Naive thymus-derived CD8-positive, alpha-beta T cell (primary cell): ENCODE measurements around the gene WRAP73. TPM values are rescaled to one million over a fixed set of nuclear protein-coding genes. Genes with fewer than 3 reads are reported as not detected.
"Not testable (repeated sequence)": the region's sequence is repeated elsewhere in the genome, so short reads cannot be mapped to it uniquely, and the experiment has no call there.

Source experiments
- ATAC-seq, 2 donors: fragments of 150-1000 bp; cut with Tn5 transposase in 1 of 2; sonication (Bioruptor Pico), chemical (Tn5 transposase) in 1 of 2; 1 replicate in 1 of 2; 2 replicates in 1 of 2; pipeline ENCODE4 v1.10.0; 2021; ENCODE audit warnings: mild to moderate bottlenecking in 2 of 2, moderate library complexity in 2 of 2
- POLR2A ChIA-PET: fragments of 350-600 bp; sonication (Branson Sonifier 250); formaldehyde crosslinking; loops from one replicate; lab custom pipeline; 2021; ENCODE audit warnings: antibody characterized with exemption; lab: Charles Lee
- DNase-seq, 10 donors: peaks; one replicate each; pipeline versions ENCODE4 v3.0.0 to v3.0.0-alpha.2; 2020 to 2022
- H3K27ac Mint-ChIP-seq, 10 donors: one replicate each; pipeline ENCODE4 v1.8.0; 2020 to 2022; ENCODE audit warnings: mild to moderate bottlenecking in 10 of 10, mixed read lengths in 10 of 10, moderate library complexity in 4 of 10, inconsistent platforms in 1 of 10
- H3K27me3 Mint-ChIP-seq, 5 donors: one replicate each; pipeline ENCODE4 v1.8.0; 2021 to 2022; ENCODE audit warnings: mixed read lengths in 5 of 5
- H3K36me3 Mint-ChIP-seq, 3 donors: one replicate each; pipeline ENCODE4 v1.8.0; 2020 to 2022; ENCODE audit warnings: mixed read lengths in 3 of 3, mild to moderate bottlenecking in 2 of 3, inconsistent platforms in 1 of 3
- H3K4me1 Mint-ChIP-seq, 4 donors: one replicate each; pipeline ENCODE4 v1.8.0; 2021 to 2022; ENCODE audit warnings: mixed read lengths in 4 of 4
- H3K4me3 Mint-ChIP-seq, 10 donors: one replicate each; pipeline ENCODE4 v1.8.0; 2020 to 2022; ENCODE audit warnings: mild to moderate bottlenecking in 10 of 10, mixed read lengths in 10 of 10, moderate library complexity in 6 of 10, inconsistent platforms in 1 of 10
- H3K9me3 Mint-ChIP-seq, 9 donors: one replicate each; pipeline ENCODE4 v1.8.0; 2020 to 2022; ENCODE audit warnings: mixed read lengths in 9 of 9, mild to moderate bottlenecking in 3 of 9, inconsistent platforms in 1 of 9, moderate library complexity in 1 of 9
- polyA plus RNA-seq, 3 donors: library from polyadenylated mRNA; unstranded; fragments of 300-500 nt; fragmentation: Illumina TruSeq; gene quantifications; one replicate each; pipeline ENCODE4 v1.2.3, GENCODE V29; 2021
- total RNA-seq, 8 experiments: library from RNA in 2 of 8; stranded (reverse) in 2 of 8; gene quantifications; one replicate each; pipeline ENCODE4 v1.2.3 and lab custom pipeline; 2021 to 2026

Gene WRAP73
- total and polyA plus RNA-seq, 5 experiments from 2014 or later: 26.3 to 46.8 (median 32.1) TPM

DNA sequence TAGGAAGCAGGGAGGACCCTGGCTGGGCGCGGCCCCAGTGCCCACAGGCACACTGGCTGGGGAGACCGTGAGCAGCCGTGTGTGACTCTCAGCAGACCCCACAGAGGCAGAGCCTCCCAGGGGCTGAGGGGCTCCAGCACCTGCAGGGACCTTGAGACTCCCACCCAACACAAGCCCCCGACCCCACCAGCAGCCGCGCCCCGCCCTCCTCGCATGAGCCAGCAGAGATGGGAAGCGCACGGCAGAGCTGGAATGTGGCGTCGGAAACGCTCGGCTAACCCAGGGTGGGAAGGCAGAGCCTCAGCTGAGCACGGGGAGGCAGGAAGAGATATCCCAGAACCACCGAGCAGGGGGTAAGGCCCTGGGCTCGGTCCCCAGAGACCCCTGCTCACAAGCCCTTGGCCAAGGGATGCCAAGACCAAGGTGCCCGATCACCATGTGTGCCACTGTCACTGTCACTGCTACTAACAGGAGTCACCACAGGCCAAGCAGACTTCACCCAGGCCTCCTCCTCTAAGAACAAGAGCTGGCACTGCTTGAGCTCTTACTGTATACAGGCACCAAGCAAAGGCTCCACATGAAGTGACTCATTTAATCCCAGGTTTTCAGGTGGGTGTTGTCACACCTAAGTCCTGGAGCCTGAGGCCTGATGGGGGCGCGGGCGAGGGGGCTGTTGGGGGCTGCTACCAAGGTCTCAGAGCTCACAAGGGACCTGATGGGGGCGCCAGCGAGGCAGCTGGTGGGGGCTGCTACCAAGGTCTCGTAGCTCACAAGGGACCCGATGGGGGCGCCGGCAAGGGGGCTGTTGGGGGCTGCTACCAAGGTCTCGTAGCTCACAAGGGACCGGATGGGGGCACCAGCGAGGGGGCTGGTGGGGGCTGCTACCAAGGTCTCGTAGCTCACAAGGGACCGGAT is 58.7 kb downstream of the WRAP73 start:
- POLR2A ChIA-PET: interaction anchor here (0.6 to 1.0 kb wide), 3 partner anchors 17 to 29 kb away, joined by 3 to 4 read pairs (median 3); no protein-coding TSS in a partner anchor
- no peak overlapping the region for H3K4me3 Mint-ChIP-seq

DNA sequence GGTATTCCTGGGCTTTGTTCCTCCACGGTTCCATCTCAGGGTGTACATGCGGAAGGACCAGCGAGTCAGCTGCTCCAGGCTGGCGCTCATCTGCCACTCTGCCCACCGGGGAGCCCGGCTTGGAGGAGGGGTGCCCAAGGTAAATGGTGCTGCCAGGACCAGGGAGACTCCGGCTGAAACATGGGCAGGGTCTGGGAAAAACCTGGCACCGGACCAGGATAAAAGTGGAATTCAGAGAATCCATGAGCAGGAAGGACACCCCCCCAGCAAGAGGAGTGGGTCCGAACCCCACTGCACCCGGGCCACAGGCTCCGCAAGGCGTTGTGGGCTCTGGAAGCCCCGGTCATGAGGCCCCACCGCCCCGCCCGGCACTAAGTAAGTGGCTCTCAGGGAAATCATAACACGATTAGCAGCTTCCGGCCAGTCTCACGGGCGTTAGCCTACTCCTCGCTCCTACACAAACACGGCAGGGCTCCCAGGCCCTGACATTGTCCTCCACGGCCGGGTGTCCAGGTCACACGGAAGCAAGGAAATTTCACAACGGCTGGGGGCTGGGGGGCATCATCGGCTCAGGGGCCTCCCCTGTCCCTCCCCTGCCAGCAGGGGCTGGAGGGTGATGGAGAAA is 59.7 kb downstream of the WRAP73 start:
- H3K4me1 Mint-ChIP-seq: peaks cover 3 to 18% (median 8%) of the 10 kb centered on the region in 4 donors
- no peaks in the 10 kb centered on the region for H3K9me3 Mint-ChIP-seq
- DNase-seq (no peak), ATAC-seq (no peak)
- H3K27ac Mint-ChIP-seq: peak overlapping the region in 1 of 10 donors; percentile 59
- POLR2A ChIA-PET: no interaction called here
- H3K4me3 Mint-ChIP-seq: no peak overlapping the region
- H3K36me3 Mint-ChIP-seq: no peaks in the 10 kb centered on the region
- no peaks in the 10 kb centered on the region for H3K27me3 Mint-ChIP-seq

More for the DNA sequence above, 58.7 kb downstream of the WRAP73 start:
- DNase-seq: no peak
- Mint-ChIP-seq H3K27ac (peak overlapping the region in 2 of 10 donors; percentile 59 to 74), H3K27me3 (no peaks in the 10 kb centered on the region), H3K9me3 (no peaks in the 10 kb centered on the region), H3K4me1 (peaks cover 6 to 25% (median 11%) of the 10 kb centered on the region in 4 donors), H3K36me3 (no peaks in the 10 kb centered on the region)
- no peak for ATAC-seq

DNA sequence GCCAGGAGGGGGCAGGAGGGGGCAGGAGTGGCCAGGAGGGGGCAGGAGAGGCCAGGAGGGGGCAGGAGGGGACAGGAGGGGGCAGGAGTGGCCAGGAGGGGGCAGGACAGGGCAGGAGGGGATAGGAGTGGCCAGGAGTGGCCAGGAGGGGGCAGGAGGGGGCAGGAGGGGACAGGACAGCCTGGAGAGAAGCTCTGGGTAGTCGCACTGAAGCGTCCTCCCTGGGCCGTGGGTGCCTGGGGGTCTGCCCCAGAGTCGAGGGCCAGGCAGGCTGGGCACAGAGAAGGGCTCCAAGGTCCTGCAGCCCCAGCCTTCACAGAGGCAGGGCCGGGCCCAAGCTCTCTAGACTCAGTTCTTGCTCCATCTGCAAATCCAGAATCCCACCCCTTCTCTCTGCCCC is 61.5 kb downstream of the WRAP73 start:
- no peak for ATAC-seq
- H3K27me3 Mint-ChIP-seq: no peaks in the 10 kb centered on the region
- H3K4me3 Mint-ChIP-seq: no peak overlapping the region

DNA sequence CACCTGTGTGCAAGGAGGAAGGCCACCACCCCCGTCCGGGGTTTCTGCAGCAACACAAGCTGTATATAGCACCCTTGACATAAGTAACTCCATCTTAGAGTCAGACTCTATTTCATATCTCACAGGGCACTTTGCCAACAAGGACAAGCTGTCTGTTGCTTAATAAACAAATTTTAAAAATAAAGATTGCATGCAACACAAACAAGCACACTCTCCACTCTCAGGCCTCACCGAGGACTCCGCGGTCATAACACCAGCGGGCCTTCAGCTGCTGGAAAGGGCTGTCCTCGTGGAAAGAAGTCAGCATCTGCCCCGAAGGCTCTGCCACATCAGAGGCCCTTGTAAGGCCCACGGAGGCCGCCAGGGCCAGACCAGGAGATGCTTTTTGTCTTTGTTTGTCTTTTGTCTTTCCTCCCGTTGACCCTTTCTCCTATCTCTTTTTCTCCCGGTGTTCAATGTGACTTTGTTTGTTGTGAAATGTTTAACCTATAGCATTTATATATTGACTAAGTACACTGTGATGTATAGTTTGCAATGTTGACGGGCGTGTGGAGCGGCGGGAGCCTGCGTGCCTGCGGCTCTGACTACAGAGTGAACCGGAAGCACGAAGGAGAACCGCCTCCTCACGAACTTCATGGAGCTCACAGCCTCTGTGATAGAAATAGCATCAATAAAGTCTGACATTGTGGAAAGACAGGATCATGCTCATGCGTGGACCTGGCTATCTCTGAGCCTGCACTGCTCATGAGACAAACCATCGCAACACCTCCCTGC is 62.7 kb downstream of the WRAP73 start:
- Mint-ChIP-seq H3K27me3 (no peaks in the 10 kb centered on the region), H3K27ac (peak overlapping the region in 1 of 10 donors; percentile 48), H3K36me3 (no peaks in the 10 kb centered on the region), H3K4me1 (peaks cover 0 to 11% (median 4%) of the 10 kb centered on the region in 4 donors), H3K9me3 (no peaks in the 10 kb centered on the region), H3K4me3 (no peak overlapping the region)
- DNase-seq (no peak), ATAC-seq (no peak)
- POLR2A ChIA-PET: no interaction called here

More for the DNA sequence above, 61.5 kb downstream of the WRAP73 start:
- Mint-ChIP-seq H3K4me1 (peaks cover 0 to 11% (median 5%) of the 10 kb centered on the region in 4 donors), H3K36me3 (no peaks in the 10 kb centered on the region), H3K27ac (peak overlapping the region in 1 of 10 donors; percentile 86), H3K9me3 (no peaks in the 10 kb centered on the region)
- no peak for DNase-seq
- POLR2A ChIA-PET: interaction anchor here (1.2 kb wide), 1 partner anchor 35 kb away, joined by 3 read pairs; no protein-coding TSS in a partner anchor

DNA sequence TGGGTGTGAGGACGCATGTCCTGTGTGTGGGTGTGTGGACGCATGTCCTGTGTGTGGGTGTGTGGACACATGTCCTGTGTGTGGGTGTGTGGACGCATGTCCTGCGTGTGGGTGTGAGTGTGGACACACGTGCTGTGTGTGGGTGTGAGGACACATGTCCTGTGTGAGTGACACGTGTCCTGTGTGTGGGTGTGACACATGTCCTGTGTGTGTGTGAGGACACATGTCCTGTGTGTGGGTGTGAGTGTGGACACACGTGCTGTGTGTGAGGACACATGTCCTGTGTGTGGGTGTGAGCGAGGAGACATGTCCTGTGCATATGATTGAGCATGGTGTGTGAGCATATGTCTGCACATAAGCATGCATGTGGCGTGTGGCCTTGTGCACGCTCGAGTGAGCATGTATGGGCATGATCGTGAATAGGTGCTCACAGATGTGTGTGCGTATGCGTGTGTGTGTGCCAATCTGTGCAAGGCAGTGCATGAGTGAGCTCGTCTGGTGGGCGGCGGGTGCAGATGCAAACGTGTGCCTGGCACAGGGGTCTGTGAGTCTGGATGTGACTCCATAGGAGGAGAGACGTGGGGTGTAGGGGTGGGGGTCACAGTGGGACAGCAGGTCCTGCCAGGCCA is 63.8 kb downstream of the WRAP73 start:
- POLR2A ChIA-PET: no interaction called here
- H3K4me3 Mint-ChIP-seq: no peak overlapping the region
- no peaks in the 10 kb centered on the region for H3K9me3 Mint-ChIP-seq
- H3K36me3 Mint-ChIP-seq: no peaks in the 10 kb centered on the region
- DNase-seq: no peak
- peaks cover 0 to 11% (median 4%) of the 10 kb centered on the region in 4 donors for H3K4me1 Mint-ChIP-seq
- H3K27me3 Mint-ChIP-seq: no peaks in the 10 kb centered on the region
- H3K27ac Mint-ChIP-seq: no peak overlapping the region
- no peak for ATAC-seq

DNA sequence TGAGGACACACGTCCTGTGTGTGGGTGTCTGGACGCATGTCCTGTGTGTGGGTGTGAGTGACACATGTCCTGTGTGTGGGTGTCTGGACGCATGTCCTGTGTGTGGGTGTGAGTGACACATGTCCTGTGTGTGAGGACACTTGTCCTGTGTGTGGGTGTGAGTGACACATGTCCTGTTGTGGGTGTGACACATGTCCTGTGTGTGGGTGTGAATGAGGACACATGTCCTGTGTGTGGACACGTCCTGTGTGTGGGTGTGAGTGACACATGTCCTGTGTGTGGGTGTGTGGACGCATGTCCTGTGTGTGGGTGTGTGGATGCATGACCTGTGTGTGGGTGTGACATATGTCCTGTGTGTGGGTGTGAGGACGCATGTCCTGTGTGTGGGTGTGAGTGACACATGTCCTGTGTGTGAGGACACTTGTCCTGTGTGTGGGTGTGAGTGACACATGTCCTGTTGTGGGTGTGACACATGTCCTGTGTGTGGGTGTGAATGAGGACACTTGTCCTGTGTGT is 64.5 kb downstream of the WRAP73 start:
- DNase-seq, H3K27ac Mint-ChIP-seq, ATAC-seq, H3K4me3 Mint-ChIP-seq, H3K9me3 Mint-ChIP-seq, POLR2A ChIA-PET, H3K27me3 Mint-ChIP-seq, H3K36me3 Mint-ChIP-seq: not testable (repeated sequence)
- H3K4me1 Mint-ChIP-seq: peaks cover 0 to 11% (median 4%) of the 10 kb centered on the region in 4 donors

DNA sequence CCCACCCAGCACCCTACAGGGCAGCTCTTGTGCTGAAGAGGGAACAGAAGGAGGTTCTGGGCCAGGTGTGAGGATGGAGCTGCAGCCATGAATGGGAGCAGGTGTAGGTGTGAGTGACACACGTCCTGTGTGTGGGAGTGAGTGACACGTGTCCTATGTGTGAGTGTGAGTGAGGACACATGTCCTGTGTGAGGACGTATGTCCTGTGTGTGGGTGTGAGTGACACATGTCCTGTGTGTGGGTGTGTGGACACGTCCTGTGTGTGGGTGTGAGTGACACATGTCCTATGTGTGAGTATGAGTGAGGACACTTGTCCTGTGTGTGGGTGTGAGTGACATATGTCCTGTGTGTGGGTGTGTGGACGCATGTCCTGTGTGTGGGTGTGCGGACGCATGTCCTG is 65.0 kb downstream of the WRAP73 start:
- no peaks in the 10 kb centered on the region for H3K27me3 Mint-ChIP-seq
- no peak for DNase-seq
- no peak overlapping the region for H3K27ac Mint-ChIP-seq
- no peaks in the 10 kb centered on the region for H3K9me3 Mint-ChIP-seq
- no peaks in the 10 kb centered on the region for H3K36me3 Mint-ChIP-seq
- POLR2A ChIA-PET: no interaction called here
- ATAC-seq: no peak
- peaks cover 0 to 11% (median 4%) of the 10 kb centered on the region in 4 donors for H3K4me1 Mint-ChIP-seq
- no peak overlapping the region for H3K4me3 Mint-ChIP-seq

DNA sequence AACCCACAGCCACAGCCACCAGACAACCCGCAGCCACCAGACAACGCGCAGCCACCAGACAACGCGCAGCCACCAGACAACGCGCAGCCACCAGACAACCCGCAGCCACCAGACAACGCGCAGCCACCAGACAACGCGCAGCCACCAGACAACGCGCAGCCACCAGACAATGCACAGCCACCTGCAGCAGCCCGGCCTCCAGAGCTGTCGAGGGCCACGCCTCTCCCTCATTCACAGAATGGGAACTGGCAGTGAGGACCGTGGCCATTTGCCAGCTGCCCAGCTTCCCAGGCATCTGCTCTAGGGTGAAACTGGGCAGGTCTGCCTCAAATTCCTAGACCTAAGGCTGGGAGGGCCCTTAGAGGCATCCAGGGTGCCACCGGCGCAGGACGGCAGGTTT is 66.2 kb downstream of the WRAP73 start:
- ATAC-seq, H3K27me3 Mint-ChIP-seq, H3K4me3 Mint-ChIP-seq, POLR2A ChIA-PET, H3K9me3 Mint-ChIP-seq, H3K4me1 Mint-ChIP-seq, H3K36me3 Mint-ChIP-seq, DNase-seq: not testable (repeated sequence)
- H3K27ac Mint-ChIP-seq: peak overlapping the region in 1 of 10 donors; percentile 56

DNA sequence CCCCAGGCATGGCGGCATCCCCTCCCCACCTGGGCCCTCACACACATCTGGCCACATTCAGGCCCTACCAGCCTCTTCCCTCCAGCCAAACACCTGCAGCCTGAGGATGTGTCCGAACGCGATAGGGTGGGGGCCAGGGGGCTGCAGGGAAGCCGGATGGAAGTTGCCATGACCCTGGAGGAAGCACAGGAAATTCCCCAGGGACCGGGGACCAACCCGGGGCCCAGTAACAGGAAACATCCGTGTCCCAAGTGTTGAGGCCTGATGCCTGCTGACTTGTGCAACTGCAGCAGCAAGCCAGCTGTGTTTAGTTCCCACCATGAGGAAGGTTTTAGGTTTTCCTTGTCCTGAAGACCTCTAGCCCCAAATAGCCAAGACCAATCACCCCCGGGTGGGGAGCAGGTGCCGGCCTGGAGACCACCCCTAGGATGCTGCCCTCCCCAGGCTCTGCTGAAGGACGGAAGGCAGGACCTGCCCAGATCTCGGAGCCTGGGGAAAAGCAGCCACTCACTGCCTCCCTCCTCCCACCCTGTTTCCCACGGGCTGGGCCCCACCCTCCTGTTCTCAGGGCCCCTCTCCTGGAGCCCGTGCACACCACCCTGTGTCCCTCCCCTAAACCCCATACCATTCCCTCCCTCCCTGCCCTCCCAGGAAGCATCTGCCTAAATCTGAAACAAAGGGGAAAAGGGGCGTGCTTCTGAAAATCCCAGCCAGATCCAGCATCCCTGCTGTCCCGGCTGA is 68.4 kb downstream of the WRAP73 start:
- Mint-ChIP-seq H3K27ac (no peak overlapping the region), H3K9me3 (no peaks in the 10 kb centered on the region), H3K36me3 (no peaks in the 10 kb centered on the region), H3K4me3 (no peak overlapping the region), H3K4me1 (no peaks in the 10 kb centered on the region), H3K27me3 (peaks cover 0 to 1% (median 0%) of the 10 kb centered on the region in 5 donors)
- no peak for DNase-seq
- no peak for ATAC-seq
- POLR2A ChIA-PET: no interaction called here
